Sigmoid colon (tissue), 7 donors: ENCODE data around the gene SMCHD1. TPM values are rescaled to one million over a fixed set of nuclear protein-coding genes. Genes with fewer than 3 reads are reported as not detected.

Source experiments
- DNase-seq: peaks from one replicate; pipeline ENCODE4 v3.0.0-alpha.2; 2019
- H3K27ac ChIP-seq, 4 donors: fragments of 200-600 bp; sonication (generic); one replicate each; pipeline ENCODE4 v1.5.1; 2016 to 2019; ENCODE audit warnings: mild to moderate bottlenecking in 1 of 4
- H3K27me3 ChIP-seq, 3 donors: fragments of 200-600 bp; sonication (generic); one replicate each; pipeline ENCODE4 v1.5.1; 2019; ENCODE audit warnings: mild to moderate bottlenecking in 1 of 3
- H3K36me3 ChIP-seq, 4 donors: fragments of 200-600 bp; sonication (generic); one replicate each; pipeline ENCODE4 v1.5.1; 2016 to 2019
- H3K4me1 ChIP-seq, 4 donors: fragments of 200-600 bp; sonication (generic); one replicate each; pipeline ENCODE4 v1.5.1; 2017 to 2019
- H3K4me3 ChIP-seq, 4 donors: fragments of 200-600 bp; sonication (generic); one replicate each; pipeline ENCODE4 v1.5.1; 2017 to 2019; ENCODE audit warnings: mild to moderate bottlenecking in 2 of 4, moderate library complexity in 1 of 4
- H3K9me3 ChIP-seq, 4 donors: fragments of 200-600 bp in 3 of 4; sonication (generic) in 3 of 4; one replicate each; pipeline versions ENCODE4 v1.5.1 to v1.6.1; 2013 to 2019
- EP300 ChIP-seq, 4 donors: sonication (generic); formaldehyde crosslinking; IDR thresholded peaks; one replicate each; pipeline ENCODE4 v1.6.1; 2017; ENCODE audit warnings: antibody characterized with exemption in 4 of 4
- POLR2A ChIP-seq, 2 donors: fragments of 450-650 bp; IDR thresholded peaks; one replicate each; pipeline ENCODE4 v1.6.1; 2016; ENCODE audit warnings: antibody characterized with exemption in 2 of 2, mild to moderate bottlenecking in 2 of 2, moderate library complexity in 2 of 2
- POLR2AphosphoS5 ChIP-seq, 4 donors: sonication (generic); formaldehyde crosslinking; IDR thresholded peaks; one replicate each; pipeline ENCODE4 v1.6.1; 2017; ENCODE audit warnings: antibody characterized with exemption in 4 of 4
- WGBS, 2 donors: extraction: QIAGEN DNeasy Blood & Tissue Kit; methylation state at CpG; one replicate each; pipeline ENCODE4 v1.1.7; 2013; 5-methylcytosine and 5-hydroxymethylcytosine counted together
- intact Hi-C: fragments of 100-400 bp; cut with DNase I; formaldehyde crosslinking; loops from one replicate; pipeline ENCODE4 v1.15.1; 2023
- polyA plus RNA-seq, 3 donors: library from polyadenylated mRNA; stranded (reverse); fragments of 200-250 nt; gene quantifications; one replicate each; pipeline ENCODE4 v1.2.3, GENCODE V29; 2013
- total RNA-seq, 4 donors: library from RNA; depleted of rRNA; stranded (reverse); fragments of >200 nt; gene quantifications; one replicate each; pipeline ENCODE4 v1.1.0, GENCODE V29; 2016
- TF ChIP-seq, protein P1 (sequence below), 4 experiments: fragments of 450-650 bp in 3 of 4; fragments of 200-600 bp in 1 of 4; IDR thresholded peaks; one replicate each; pipeline ENCODE4 v1.5.1; 2016 to 2019; ENCODE audit warnings: antibody characterized with exemption in 4 of 4, mild to moderate bottlenecking in 3 of 4, moderate library complexity in 2 of 4
- donor health status: healthy with polysubstance abuse.
- donor health status: Bipolar disorder and iron deficiency.
- donor health status: healthy.

Gene SMCHD1
- total RNA-seq = 100 to 1,000 TPM in 1 of 4 donors, 10 to 100 TPM in 3; 69.9 to 101 (median 82.4) TPM
- 10 to 100 TPM; 14.8 to 24.9 (median 21.0) TPM for polyA plus RNA-seq

DNA sequence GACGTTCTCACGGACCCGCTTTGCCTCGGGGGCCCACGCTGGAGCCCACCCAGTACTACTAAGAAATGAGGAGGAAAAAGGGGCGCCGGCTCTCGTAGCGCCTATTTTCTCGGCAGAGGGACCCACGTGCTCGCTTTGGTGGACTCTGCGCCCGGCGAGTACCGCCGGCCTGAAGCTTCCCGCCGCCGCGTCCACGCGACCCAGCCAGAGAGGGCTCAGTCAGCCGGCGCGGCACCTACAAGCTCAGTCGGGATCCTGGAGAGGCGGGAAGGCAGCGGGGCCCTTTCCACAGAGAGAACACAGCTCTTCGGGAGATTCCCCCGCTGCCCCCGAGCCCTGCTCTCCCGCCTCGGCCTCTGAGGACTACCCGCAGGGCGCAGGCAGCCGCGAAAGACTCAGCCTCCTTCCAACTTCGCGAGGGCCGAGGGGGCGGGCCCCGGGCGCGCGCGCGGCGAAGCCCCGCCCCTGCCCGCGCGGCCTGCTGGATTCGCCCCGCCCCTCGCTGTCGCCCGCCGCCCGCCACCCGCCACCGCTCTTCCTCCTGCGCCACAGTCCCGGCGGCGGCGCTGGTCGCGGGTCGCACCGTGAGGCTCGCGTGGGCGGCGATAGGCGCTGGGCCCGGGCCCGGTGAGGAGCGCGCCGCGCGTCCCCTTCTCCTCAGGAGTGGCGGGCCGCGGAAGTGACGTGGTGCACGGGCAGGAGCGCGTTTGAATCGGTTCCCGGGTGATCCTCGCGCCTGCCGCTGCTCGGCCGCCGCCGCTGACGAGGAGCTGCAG is at the start of gene SMCHD1:
Gene SMCHD1, plus strand, starts transcription at position 549 of the 776 bp plus-strand sequence. CDS start 350 bp downstream, outside the sequence.
- Histone ChIP-seq H3K4me1 (peaks cover 0 to 37% (median 29%) of the 10 kb centered on the region in 4 donors), H3K36me3 (no peaks in the 10 kb centered on the region), H3K9me3 (no peaks in the 10 kb centered on the region), H3K4me3 (peak within 1 kb of the TSS; percentile 71 to 97 (median 94)), H3K27me3 (no peaks in the 10 kb centered on the region), H3K27ac (peak within 1 kb of the TSS; percentile 95 to 99 (median 98))
- peak; percentile 45 to 82 for TF ChIP-seq POLR2A (IDR thresholded peaks at IDR 0.05)
- TF ChIP-seq POLR2AphosphoS5 (IDR thresholded peaks at IDR 0.05) = peak; percentile 82 to 91 (median 88)
- TF ChIP-seq EP300 (IDR thresholded peaks at IDR 0.05) = no peak
- TF ChIP-seq, protein P1, sequence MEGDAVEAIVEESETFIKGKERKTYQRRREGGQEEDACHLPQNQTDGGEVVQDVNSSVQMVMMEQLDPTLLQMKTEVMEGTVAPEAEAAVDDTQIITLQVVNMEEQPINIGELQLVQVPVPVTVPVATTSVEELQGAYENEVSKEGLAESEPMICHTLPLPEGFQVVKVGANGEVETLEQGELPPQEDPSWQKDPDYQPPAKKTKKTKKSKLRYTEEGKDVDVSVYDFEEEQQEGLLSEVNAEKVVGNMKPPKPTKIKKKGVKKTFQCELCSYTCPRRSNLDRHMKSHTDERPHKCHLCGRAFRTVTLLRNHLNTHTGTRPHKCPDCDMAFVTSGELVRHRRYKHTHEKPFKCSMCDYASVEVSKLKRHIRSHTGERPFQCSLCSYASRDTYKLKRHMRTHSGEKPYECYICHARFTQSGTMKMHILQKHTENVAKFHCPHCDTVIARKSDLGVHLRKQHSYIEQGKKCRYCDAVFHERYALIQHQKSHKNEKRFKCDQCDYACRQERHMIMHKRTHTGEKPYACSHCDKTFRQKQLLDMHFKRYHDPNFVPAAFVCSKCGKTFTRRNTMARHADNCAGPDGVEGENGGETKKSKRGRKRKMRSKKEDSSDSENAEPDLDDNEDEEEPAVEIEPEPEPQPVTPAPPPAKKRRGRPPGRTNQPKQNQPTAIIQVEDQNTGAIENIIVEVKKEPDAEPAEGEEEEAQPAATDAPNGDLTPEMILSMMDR (IDR thresholded peaks at IDR 0.05) = no peak
- peak; percentile 93 for DNase-seq
- intact Hi-C loops = loop anchor here (1.0 to 5.0 kb wide), 4 partner anchors 84 to 797 kb away; partner anchors contain the start of genes LPIN2, METTL4, MYL12A and NDC80
- WGBS, 2 donors = 0 to 1% methylated on average over 100 of the region's 100 CpGs

DNA sequence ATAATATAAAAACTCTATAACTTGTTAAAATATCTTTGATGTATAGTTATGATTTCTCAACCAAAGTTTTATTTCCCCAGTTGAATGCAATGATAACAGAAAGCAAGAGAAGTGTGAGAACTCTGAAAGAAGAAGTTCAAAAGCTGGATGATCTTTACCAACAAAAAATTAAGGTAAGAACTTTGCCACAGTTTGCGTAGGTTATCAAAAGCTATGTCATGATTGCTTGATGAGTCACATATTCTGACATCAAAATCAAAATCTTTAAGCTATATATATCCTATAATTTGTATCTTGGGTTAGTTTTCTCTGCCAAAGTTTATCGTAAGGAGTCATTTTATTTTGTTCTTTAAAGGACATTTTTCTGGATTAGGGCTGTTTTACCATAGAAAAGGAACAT is 49.2 kb upstream of the SMCHD1 start:
- no peak overlapping the region for H3K4me3 ChIP-seq
- H3K9me3 ChIP-seq = no peaks in the 10 kb centered on the region
- no peaks in the 10 kb centered on the region for H3K27me3 ChIP-seq
- no peak overlapping the region for H3K27ac ChIP-seq
- intact Hi-C loops = no loop called here
- WGBS, 2 donors = 53 to 59% methylated on average over 2 of the region's 2 CpGs
- TF ChIP-seq POLR2AphosphoS5 (IDR thresholded peaks at IDR 0.05) (no peak), EP300 (IDR thresholded peaks at IDR 0.05) (no peak), POLR2A (IDR thresholded peaks at IDR 0.05) (no peak)
- TF ChIP-seq, protein P1 (IDR thresholded peaks at IDR 0.05) = no peak
- no peak for DNase-seq
- no peaks in the 10 kb centered on the region for H3K4me1 ChIP-seq
- no peaks in the 10 kb centered on the region for H3K36me3 ChIP-seq

GRCh38 chr18:2609604-2610003 is 45.9 kb upstream of the SMCHD1 start:
- Histone ChIP-seq H3K27ac (no peak overlapping the region), H3K27me3 (no peaks in the 10 kb centered on the region), H3K9me3 (no peaks in the 10 kb centered on the region), H3K4me3 (no peak overlapping the region), H3K36me3 (no peaks in the 10 kb centered on the region), H3K4me1 (no peaks in the 10 kb centered on the region)
- no peak for TF ChIP-seq POLR2AphosphoS5 (IDR thresholded peaks at IDR 0.05)
- no peak for TF ChIP-seq EP300 (IDR thresholded peaks at IDR 0.05)
- TF ChIP-seq, protein P1 (IDR thresholded peaks at IDR 0.05) = no peak
- no peak for TF ChIP-seq POLR2A (IDR thresholded peaks at IDR 0.05)
- 96 to 97% methylated on average over 2 of the region's 2 CpGs for WGBS, 2 donors
- DNase-seq = no peak
- intact Hi-C loops = no loop called here

DNA sequence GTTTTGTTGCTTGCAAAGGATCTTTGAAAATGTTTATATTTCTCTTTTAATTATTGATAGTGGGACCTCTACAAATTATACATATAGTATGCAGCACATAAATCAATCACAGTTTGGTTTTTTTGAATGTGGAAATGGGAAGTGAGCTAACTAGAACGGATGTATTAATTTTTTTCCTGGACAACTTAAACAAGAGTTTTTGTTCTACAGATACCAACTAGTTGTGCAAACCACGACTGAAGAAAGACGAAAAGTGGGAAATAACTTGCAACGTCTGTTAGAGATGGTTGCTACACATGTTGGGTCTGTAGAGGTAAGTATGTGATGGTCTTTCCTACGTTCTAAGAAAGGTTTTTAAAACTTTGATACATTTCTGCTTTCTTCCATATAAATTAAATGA is 45.0 kb upstream of the SMCHD1 start:
- H3K27ac ChIP-seq = no peak overlapping the region
- no peaks in the 10 kb centered on the region for H3K36me3 ChIP-seq
- H3K4me1 ChIP-seq = no peaks in the 10 kb centered on the region
- H3K27me3 ChIP-seq = no peaks in the 10 kb centered on the region
- intact Hi-C loops = no loop called here
- WGBS, 2 donors = 85 to 93% methylated on average over 5 of the region's 5 CpGs
- TF ChIP-seq POLR2A (IDR thresholded peaks at IDR 0.05) (no peak), POLR2AphosphoS5 (IDR thresholded peaks at IDR 0.05) (no peak), EP300 (IDR thresholded peaks at IDR 0.05) (no peak)
- TF ChIP-seq, protein P1 (IDR thresholded peaks at IDR 0.05) = no peak
- no peak for DNase-seq
- no peak overlapping the region for H3K4me3 ChIP-seq
- H3K9me3 ChIP-seq = no peaks in the 10 kb centered on the region
